Stimulated activated CD4-positive, alpha-beta T cell treated with anti-CD3 and anti-CD28 coated beads, Interleukin-12 subunit alpha, Interleukin-12 subunit beta, amount 100 ng/mL, for 4 hours (primary cell): ENCODE data around the gene LRP1B.

ENCODE experiments used
- DNase-seq: peaks from one replicate; pipeline ENCODE4 v3.0.0-alpha.2; 2020

The LRP1B gene

DNA sequence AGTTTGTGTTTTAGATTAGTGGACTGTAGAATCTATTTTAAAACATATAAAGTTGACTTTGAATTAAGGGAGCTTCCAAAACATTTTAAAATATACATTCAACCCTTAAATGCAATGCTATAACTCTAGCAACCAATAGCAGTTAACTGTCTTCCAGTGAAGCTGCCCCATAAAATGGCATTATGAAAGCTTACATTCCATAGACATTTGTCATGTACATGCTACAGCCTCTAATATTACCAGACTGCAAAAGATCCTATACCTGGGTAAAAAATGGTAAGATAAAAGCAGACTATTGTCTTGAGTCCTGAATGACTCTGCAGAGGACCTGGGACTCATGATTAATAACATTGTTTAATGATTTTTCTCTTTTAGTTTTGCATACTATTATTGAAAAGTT is 489.4 kb downstream of the LRP1B start:
- no peak for DNase-seq

DNA sequence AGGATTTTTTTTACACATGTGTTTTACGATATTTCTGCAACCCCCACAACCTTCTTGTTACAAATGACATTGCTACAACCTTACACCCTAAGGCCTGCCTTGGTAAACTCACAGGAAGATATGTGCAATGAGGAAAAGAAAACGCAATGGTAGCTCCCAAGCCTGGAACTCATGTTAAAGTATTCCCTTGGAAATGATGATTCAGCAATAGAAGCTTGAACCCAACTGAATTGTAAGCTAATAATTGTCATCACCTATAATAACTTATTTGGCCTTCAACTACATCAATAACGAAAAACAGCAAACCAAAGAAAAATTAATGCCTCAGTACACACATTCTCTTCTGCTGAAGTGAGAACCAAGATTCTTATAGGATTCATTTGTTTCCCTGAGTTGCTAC is 491.0 kb downstream of the LRP1B start:
- no peak for DNase-seq

DNA sequence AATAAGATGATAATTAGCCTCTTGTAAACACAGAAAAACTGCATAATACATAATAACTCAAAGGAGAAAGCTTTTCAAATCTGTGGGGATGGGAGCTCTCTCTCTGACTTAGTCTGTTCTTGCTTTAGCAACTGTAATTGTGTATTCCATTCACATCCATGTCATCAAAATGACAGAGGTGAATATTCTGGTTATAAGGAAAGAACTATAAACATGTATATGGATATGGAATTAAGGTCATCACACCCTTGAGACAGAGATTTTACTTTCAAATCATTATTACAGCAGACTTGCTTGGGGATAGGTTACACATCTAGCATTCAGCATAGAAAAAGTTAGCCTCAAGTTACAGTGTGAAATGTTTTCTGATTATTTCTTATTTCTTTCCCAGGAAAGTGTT is 497.7 kb downstream of the LRP1B start:
- no peak for DNase-seq

DNA sequence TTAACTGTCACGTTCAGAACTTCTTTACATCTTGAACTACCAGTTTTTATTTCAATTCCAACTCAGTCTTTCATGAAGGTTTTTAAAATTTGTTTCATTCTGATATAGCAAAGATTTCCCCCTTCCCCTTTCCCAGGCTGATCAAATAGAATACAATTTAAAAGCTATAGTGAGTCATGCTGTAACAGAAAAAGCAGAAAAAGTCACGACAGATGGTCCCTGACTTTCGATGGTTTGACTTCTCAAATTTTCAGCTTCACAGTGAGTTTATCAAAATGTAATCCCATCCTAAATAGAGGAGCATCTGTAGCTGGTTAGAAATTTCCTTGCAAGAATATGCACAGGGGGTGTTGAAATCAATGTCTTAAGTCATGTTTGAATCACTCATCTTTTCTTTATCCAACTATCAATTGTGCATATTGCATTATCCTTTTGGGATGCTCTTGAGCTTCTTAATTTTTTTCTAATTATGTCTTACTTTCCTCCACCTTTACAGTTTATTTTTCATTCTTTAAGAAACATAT is 500.3 kb downstream of the LRP1B start:
- no peak for DNase-seq

DNA sequence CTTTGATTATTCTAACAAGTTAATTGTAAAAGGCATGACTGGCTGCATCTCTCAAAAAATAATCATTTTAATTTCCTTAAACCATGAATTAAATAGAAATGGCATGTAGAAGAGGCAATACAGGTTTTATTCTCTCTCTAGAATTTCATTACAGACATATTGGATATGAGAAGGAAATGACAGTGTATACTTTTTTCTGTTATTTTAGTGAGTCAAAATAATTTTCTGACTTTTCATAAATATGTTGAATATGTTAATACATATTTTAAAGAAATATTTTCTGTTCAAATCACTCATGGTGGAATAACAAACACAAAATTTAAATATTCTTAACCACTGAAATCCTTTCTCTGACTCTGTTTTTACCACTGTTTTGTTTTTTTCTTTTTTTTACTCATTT is 510.4 kb downstream of the LRP1B start:
- DNase-seq, result no peak

DNA sequence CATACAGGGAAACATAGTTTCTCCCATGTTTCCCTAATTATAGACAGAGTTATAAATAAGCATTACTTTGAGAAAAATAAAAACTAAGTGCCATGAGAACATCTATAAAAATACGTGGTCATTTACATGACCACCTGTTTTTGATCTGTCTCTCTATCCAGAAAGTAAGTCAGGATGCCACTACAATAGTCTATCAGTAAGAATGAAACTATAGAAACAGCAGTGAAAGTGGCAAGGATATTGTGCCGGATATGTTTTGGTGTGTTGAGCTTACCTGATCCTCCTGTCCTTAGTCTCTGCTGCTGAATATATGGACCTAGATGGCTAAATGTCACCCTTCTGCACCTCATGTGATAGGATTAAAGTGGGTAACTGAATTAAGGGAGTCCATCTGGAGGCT is 512.4 kb downstream of the LRP1B start:
- no peak for DNase-seq

DNA sequence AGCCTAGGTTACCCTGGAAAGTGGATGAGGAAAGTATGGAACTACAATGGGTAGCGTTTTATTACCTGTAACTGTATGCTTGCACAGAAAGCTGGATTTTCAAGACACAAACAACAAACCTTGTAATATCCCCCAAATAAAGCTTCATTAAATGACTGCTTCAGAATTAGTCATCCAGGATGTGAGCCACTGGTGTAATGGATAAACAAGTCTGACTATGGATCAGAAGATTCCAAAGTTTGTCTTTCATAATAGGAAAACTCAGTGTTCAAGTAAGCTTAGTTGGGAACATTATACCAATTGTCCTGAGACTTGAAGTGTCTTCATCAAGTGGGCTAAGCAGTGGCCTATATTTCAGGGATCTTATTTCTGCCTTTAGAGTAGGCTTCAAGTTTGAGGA is 518.8 kb downstream of the LRP1B start:
- no peak for DNase-seq

DNA sequence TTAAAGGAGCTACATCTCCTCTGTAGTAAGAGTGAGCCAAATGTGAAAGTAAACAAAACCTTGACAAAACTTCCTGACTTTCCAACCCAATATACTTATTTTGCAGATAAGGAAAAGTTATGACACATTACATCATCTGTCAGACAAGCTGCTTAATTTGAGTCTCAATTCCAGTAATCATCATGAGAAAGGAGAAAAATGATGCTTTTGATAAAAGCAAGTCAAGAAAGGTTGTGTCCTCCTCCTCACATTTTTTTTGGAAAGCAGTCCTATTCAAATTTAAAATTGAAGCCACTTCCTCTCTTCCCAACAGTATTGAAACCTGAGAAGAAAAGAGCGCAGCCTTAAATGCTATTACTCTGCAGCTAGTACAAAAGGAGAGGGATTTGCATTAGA is 519.6 kb downstream of the LRP1B start:
- DNase-seq, result no peak

DNA sequence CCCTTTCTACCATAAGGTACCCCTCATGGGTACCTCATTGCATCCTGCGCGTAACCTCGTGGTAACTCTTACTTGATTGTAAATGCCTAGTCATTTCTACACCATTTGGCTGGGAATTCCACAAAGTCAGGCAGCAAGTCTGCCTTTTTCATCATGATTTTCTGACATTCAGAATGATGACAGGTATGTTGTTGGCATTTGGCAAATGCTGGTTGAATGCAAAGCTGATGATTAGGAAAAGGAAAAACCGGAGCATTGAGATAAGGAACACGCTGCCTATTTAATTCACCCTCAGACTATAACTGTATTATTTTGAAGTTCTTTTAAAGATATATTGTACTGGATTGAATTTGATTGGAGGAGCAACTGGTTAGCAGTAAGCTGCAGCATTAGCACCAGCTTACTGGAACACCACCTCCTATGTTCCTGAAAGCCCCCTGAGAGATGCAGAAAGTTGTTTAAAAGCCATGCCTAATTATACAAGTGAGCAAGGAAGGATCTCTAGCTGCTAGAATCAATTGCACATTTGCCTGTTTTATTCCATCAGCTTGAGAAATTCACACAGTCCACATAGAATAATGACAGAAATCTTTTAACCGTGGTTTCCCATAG is 520.1 kb downstream of the LRP1B start:
- DNase-seq, result no peak

DNA sequence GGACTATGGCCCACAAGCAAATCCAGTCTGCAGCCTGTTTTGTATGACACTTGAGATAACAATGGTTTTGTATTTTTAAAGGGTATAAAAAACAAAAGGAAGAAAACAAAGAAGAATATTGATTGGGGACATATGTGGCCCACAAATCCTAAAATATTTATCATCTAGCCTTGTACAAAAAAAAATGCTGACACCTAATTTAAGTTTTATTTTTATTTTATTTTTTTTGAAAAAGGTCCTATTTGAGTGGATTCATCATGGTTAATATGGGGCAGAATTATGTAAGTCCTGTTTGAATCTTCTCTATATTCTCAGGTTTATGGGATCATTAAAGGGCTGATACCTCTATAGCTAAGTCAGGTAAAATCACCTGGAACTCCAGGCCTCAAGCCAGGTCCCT is 525.7 kb downstream of the LRP1B start:
- DNase-seq, result no peak

DNA sequence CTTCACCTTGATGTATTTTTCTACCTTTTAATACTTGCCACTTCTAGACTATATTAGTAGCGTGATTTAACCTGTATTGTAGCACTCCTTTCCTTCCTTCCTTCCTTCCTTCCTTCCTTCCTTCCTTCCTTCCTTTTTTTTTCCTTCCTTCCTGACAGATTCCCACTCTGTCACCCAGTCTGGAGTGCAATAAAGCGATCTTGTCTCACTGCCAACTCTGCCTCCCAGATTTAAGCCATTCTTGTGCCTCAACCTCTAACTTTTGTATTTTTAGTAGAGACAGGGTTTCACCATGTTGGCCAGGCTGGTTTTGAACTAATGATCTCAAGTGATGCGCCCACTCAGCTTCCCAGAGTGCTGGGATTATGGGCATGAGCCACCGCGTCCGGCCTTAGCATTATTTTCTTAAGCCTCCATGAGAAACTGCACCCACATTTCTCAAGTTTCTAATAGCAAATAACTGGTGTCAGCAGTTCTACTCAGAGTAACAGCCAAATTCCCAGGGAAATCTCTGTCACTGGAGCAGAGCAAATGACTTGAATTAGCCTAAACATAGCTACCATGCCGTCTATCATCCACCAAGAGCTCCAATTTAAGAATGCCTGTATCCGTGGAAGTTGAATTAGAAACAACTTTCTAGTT is 529.2 kb downstream of the LRP1B start:
- DNase-seq, result no peak

DNA sequence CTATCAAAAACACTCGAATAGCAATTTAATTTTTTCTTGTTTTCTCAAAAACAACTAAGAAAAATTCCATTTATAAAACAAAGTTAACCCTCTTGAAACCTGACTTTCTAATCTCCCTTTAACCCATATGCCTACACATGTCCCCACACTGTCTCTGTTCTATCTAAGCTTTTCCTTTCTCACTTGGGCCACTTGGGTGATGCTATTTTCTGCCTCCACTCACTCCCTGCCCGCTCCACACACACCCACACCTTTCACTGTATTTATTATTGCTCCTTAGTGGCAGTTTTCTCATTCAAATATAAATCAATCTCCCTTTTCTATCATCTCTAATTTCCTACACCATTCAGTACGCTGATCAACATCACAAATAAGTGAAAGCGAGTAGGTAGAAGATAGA is 531.1 kb downstream of the LRP1B start:
- no peak for DNase-seq

DNA sequence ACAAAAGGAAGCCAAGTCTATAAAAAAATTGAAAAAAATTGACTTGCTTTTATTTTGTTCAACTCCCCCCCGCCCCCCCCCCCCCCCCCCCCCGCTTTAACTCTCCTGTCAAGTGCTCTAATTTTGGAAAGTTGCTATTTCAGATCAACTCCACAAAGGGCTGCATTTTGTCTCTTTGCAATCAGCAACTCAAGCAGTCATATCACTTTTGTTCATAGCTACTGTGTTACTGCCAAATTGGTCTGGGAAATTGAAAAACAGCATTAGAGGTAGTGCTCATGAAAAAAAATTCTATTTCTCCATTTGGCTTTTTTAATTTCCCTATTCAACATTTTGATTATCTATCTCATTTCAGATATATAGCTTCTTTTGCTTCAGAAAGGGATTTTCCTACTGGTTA is 531.8 kb downstream of the LRP1B start:
- no peak for DNase-seq

DNA sequence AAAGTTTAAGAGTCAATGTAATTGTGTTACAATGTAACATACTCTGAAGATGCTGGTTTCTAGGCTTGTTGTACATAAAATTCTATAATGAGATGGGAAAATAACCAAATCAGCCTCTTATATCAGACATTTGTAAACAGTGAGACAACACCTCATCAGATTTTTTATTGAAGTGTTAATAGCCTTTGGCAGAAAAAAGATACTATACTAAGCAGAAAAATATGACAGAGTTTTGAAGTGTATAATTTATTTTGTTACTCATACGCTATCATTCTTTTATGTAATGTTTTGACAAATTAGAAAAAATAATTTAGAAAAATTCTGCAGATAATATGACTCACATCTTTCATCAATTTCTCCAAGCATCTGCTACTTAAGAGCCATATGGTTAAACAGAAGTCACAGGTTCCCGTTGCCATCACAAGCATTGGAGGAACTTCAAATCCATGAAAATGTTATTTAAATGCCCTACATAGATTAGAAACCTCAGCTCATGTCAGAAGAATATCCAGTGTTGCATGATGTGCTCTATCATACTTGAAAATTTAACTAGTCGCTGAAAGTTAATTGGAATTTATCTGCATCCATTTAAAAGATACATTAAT is 535.4 kb downstream of the LRP1B start:
- DNase-seq, result no peak

DNA sequence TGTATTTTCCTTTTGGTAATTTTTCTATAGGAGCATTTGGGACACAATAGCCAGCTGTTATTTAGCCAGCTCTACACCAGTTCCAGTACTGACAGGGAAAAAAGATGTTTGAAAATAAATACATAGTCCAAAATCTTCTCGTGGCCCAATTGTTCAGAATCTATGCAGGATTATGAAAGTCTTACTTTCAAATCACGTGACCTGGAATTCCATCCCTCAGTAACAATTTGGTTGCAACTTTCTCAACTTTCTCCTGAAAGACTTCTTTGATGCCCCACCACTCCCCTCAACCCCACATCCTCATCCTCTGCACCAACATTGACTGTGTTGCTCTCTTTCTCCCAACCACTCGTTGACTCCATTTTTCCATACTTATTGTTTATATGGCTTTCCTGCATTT is 539.0 kb downstream of the LRP1B start:
- DNase-seq, result no peak

DNA sequence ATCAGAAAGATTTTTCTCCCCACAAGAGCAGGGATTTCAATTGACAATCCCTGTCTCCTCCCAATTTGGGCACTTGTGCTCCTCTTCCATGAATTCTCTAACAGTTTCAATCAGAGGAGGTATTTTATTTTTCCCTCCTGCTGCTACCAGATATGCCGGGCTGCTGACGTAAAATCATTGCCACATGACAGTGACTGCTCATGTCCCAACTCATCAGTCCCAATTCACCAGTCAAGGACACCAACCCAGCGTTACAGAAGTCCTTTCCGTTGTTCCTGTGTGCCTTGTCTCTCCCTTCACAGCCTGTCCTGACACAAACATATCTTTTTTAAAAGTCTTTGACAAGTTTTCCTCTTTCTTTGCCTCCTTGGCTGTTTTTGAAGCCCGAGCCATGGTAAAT is 540.2 kb downstream of the LRP1B start:
- no peak for DNase-seq

DNA sequence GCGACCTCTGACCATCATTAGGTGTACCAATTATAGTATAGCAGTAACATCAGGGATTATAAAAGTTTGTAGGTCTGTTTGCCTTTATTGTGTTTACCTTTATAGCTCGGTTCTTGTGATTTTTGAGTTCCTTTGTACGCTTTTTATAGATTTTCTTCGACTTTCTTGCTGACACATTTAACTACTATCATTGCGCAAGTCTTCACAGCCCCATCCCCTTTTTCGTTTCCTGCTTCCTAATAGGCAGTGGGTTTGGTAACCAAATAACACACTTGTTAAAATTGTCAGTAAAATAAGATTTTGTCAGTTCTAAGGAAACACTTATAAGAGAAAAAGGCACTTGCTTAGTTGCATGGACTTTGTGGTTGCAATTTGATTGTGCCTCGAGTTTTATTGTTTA is 541.5 kb downstream of the LRP1B start:
- DNase-seq, result no peak

DNA sequence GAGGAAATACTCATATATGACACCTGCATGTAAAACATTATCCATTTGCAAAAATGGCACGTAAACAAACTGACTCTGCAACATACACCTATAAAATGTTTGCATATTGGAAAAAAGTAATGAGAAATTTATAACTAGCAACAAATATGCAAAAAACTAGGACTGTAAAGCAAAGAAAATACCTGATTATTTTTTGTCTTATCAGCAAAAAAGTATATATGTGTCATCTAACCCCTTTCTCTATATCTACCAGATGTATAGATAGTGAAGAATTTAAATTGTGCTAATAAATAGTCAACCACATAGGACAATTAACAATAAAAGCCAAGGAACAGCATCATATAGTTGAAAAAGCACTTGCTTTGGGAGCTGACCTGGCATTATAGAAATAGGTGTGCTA is 543.8 kb downstream of the LRP1B start:
- no peak for DNase-seq

DNA sequence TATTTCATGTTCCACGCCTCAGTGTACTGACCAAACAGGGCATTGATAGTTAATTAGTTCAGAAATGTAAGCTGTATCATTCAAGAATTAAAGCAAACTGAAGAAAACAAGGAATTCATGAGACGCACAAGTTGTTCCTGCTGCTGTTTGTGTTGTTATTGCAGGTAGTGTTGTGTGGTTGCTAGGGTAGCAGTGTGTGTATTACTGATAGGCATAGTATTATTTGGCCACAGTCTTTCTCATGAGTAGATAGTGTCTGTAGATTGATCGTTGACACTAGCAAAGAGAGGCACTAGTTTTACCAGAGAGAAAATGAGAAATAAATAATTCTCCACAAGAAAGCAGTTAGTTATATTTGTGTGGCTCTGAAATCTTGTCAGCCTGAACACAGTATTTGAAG is 548.6 kb downstream of the LRP1B start:
- DNase-seq, result no peak

DNA sequence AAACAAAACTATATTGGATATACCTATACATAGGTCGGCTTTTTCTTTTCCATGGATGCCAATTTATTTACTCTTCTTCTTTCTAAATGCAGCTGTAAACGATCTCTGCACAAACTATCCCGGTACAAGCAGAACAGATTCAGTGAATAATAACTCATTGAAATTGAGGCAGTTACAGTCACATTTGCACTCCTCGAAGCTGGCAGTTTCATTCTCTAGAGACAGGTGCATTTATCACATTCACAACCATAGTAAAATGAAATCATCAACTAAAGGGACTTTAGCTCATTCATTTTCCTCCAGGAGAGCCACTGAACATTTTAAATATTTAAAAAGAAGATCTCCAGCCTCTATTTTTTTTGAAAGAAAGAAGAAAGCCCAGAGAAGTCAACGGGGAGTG is 551.7 kb downstream of the LRP1B start:
- no peak for DNase-seq

DNA sequence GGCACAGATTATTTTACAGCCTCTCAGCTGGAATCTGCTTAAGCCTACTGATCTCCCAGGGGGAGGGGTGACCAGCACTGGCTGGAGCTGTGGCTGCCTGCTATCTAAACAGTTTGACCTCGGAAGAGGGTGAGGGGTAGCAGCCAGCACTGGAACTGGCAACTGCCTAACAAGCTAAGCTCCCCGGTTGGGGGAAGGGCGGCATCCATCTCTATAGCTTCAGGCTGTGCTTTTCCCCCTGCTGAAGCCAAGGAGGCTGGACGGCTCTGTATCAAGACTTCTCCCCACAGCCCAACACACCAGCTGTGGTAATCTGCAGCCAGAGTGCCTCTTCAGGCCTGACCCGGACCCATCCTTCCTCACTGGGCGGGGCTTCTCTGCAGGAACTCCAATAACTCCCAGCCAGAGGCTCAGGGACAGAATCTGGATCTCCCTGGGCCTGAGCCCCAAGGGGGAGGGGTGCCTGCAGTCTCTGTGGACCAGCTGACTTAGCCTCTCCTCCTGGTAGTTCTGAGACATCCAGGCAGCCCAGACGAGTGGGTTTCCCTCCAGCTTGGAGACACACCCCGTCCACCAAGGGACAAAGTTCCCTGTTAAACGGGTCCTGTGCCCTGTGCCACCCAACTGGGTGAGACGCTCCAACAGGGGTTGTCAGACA is 560.2 kb downstream of the LRP1B start:
- no peak for DNase-seq

DNA sequence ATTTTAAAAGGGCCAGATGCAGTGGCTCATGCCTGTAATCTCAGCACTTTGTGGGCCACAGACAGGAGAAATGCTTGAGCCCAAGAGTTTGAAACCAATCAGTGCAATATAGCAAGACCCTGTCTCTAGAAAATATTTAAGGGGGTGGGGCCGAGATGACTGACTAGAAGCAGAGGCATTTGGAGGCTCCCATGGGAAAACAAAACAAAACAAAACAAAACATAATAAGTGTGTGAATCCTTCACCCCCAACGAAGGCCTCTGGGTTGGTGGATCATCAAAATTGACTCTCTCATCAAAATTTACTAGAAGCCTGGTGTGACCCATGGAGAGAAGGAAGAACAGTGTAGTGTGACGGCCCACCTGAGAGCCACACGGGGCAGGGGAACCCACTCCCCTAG is 560.9 kb downstream of the LRP1B start:
- DNase-seq, result no peak

DNA sequence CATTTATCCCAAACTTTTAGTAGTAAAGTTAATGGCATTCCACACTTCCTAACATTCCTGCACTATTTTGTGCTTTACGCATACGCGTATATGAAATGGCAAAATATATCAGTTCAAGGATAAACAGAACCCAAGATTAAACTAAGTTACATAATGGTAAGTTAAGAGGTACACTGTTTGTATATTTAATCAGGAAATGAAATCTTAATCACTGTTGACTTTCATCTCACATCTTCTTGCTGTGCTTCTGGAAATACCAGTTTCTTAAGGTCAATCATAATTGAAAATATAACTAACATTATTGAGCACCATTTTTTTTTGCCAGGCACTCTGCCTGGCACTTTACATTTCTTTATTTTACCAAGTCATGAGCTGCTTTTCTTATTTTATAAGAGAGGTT is 565.2 kb downstream of the LRP1B start:
- no peak for DNase-seq

DNA sequence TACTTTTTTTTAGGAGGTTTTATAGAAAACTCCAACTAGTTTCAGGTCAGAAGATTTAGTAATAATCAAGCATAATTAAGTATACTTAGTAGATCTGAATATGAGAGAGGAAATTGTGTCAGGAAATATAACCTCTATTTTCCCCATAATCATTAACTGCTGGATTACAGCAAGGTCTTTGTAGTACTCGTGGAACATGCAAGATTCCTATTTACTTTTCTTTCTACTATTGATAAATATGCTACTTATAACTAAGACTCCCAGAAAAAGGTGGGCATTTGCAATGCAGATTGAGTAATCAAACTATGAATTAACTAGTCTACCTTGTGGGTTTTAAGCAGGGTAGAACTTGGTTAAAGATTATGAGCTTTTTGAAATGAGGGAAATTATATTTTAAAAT is 570.1 kb downstream of the LRP1B start:
- no peak for DNase-seq
